SU-DHL-6 (cell line): ENCODE data around the gene SOD3.

ENCODE experiments used
- EZH2phosphoT487 ChIP-seq: fragments of 200-600 bp; sonication (generic), shearing (Covaris generic); conservative IDR thresholded peaks from 2 replicates; pipeline ENCODE4 v1.6.1; 2018; ENCODE audit warnings: mild to moderate bottlenecking, antibody characterized with exemption, low read length, moderate library complexity, mixed read lengths
- TF ChIP-seq, protein P1 (sequence below): fragments of 200-600 bp; sonication (generic); IDR thresholded peaks from one replicate; pipeline ENCODE4 v1.5.1; 2017; ENCODE audit warnings: antibody characterized with exemption, mild to moderate bottlenecking, low read length, moderate library complexity; ENCODE audit not compliant: insufficient read depth, poor library complexity, severe bottlenecking

DNA sequence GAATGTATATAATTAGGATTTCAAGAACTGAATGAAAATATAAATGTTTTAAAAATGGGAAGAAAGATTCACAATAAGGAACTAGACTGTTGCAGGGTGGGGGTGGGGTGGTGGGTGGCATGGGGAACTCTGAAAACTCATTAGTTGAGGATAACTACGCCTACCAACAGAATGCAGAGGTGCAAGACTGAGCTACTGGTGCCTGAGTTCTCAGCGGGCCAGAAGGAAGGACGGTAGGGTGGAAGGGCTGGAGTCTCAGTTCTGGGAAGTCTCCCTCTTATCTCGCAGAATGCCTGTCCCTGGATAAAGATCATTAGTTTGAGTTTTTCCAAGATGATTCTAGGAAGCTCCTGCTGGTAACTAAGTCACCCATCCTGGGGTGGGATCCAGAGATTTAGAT, 1.3 kb upstream of the SOD3 start:
- TF ChIP-seq EZH2phosphoT487: no peak
- TF ChIP-seq, protein P1, sequence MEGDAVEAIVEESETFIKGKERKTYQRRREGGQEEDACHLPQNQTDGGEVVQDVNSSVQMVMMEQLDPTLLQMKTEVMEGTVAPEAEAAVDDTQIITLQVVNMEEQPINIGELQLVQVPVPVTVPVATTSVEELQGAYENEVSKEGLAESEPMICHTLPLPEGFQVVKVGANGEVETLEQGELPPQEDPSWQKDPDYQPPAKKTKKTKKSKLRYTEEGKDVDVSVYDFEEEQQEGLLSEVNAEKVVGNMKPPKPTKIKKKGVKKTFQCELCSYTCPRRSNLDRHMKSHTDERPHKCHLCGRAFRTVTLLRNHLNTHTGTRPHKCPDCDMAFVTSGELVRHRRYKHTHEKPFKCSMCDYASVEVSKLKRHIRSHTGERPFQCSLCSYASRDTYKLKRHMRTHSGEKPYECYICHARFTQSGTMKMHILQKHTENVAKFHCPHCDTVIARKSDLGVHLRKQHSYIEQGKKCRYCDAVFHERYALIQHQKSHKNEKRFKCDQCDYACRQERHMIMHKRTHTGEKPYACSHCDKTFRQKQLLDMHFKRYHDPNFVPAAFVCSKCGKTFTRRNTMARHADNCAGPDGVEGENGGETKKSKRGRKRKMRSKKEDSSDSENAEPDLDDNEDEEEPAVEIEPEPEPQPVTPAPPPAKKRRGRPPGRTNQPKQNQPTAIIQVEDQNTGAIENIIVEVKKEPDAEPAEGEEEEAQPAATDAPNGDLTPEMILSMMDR: no peak
